ENCODE measurements around the gene FRG2B.
"Not testable (repeated sequence)": the region's sequence is repeated elsewhere in the genome, so short reads cannot be mapped to it uniquely, and the experiment has no call there.

The FRG2B gene

GRCh38 chr10:133626695-133627094, at the start of gene FRG2B:
TSS of gene FRG2B (minus strand) at chr10:133626795. CDS start at chr10:133626742, 53 bp downstream.
- DNase-seq = not testable (repeated sequence)

GRCh38 chr10:133667446-133667845, 40.9 kb upstream of the FRG2B start:
- not testable (repeated sequence) for DNase-seq

GRCh38 chr10:133663544-133664160, 37.1 kb upstream of the FRG2B start:
- not testable (repeated sequence) for DNase-seq

GRCh38 chr10:133661122-133661521, 34.5 kb upstream of the FRG2B start:
- not testable (repeated sequence) for DNase-seq

- not testable (repeated sequence) for DNase-seq
These were observed 33.9 kb upstream of the FRG2B start for GRCh38 chr10:133660516-133660915.

GRCh38 chr10:133657276-133657675, 30.7 kb upstream of the FRG2B start:
- not testable (repeated sequence) for DNase-seq

- not testable (repeated sequence) for DNase-seq
These were observed 22.4 kb upstream of the FRG2B start for GRCh38 chr10:133648872-133649455.

GRCh38 chr10:133647075-133647748, 20.6 kb upstream of the FRG2B start:
- DNase-seq = not testable (repeated sequence)

- not testable (repeated sequence) for DNase-seq
These were observed 11.2 kb upstream of the FRG2B start for GRCh38 chr10:133637846-133638235.

- not testable (repeated sequence) for DNase-seq
These were observed 10.7 kb upstream of the FRG2B start for GRCh38 chr10:133637202-133637845.

GRCh38 chr10:133630723-133631249, 4.2 kb upstream of the FRG2B start:
- DNase-seq = not testable (repeated sequence)

- DNase-seq = not testable (repeated sequence)
These were observed 4.1 kb downstream of the FRG2B start for GRCh38 chr10:133622544-133622943.

GRCh38 chr10:133618851-133619250, 7.7 kb downstream of the FRG2B start:
- no peak for DNase-seq

GRCh38 chr10:133617196-133617595, 9.4 kb downstream of the FRG2B start:
- no peak for DNase-seq

GRCh38 chr10:133616371-133617130, 10.0 kb downstream of the FRG2B start:
- no peak for DNase-seq

GRCh38 chr10:133614830-133615580, 11.6 kb downstream of the FRG2B start:
- DNase-seq = no peak

- DNase-seq = no peak
These were observed 12.9 kb downstream of the FRG2B start for GRCh38 chr10:133613699-133614098.

- DNase-seq = no peak
These were observed 15.5 kb downstream of the FRG2B start for GRCh38 chr10:133611079-133611478.

GRCh38 chr10:133608855-133609254, 17.7 kb downstream of the FRG2B start:
- peak; percentile 2 for DNase-seq

- DNase-seq = not testable (repeated sequence)
These were observed 23.2 kb downstream of the FRG2B start for GRCh38 chr10:133603434-133603833.

- DNase-seq = no peak
These were observed 25.9 kb downstream of the FRG2B start for GRCh38 chr10:133600657-133601056.

GRCh38 chr10:133599869-133600268, 26.7 kb downstream of the FRG2B start:
- DNase-seq = not testable (repeated sequence)
